Activated CD8-positive, alpha-beta T cell treated with anti-CD3 and anti-CD28 coated beads for 36 hours (primary cell): Measurements from ENCODE around the gene CNP. TPM values are rescaled to one million over a fixed set of nuclear protein-coding genes. Genes with fewer than 3 reads are reported as not detected.
A peak's percentile ranks its signal among the peaks of the same experiment; 100 is the strongest.

ENCODE experiments used
- ATAC-seq: fragments of 200-7000 bp; cut with Tn5 transposase; one replicate; pipeline ENCODE4 v1.10.0; 2021; ENCODE audit warnings: mild to moderate bottlenecking, moderate library complexity
- CTCF ChIA-PET: fragments of 350-600 bp; sonication (Branson Sonifier 250); formaldehyde crosslinking; loops from one replicate; lab custom pipeline; 2021; ENCODE audit warnings: antibody characterized with exemption; lab: Charles Lee
- POLR2A ChIA-PET: fragments of 350-600 bp; sonication (Branson Sonifier 250); formaldehyde crosslinking; loops from one replicate; lab custom pipeline; 2021; ENCODE audit warnings: antibody characterized with exemption; lab: Charles Lee
- DNase-seq: peaks from one replicate; pipeline ENCODE4 v3.0.0-alpha.2; 2020
- H3K27ac Mint-ChIP-seq: one replicate; pipeline ENCODE4 v1.8.0; 2021; ENCODE audit warnings: mild to moderate bottlenecking, mixed read lengths
- H3K27me3 Mint-ChIP-seq: one replicate; pipeline ENCODE4 v1.8.0; 2021; ENCODE audit warnings: mixed read lengths
- H3K36me3 Mint-ChIP-seq: one replicate; pipeline ENCODE4 v1.8.0; 2021; ENCODE audit warnings: low read depth, mixed read lengths
- H3K4me1 Mint-ChIP-seq: one replicate; pipeline ENCODE4 v1.8.0; 2021; ENCODE audit warnings: low read depth, mixed read lengths
- H3K4me3 Mint-ChIP-seq: one replicate; pipeline ENCODE4 v1.8.0; 2021; ENCODE audit warnings: mild to moderate bottlenecking, moderate library complexity, mixed read lengths
- H3K9me3 Mint-ChIP-seq: one replicate; pipeline ENCODE4 v1.8.0; 2021; ENCODE audit warnings: mixed read lengths
- intact Hi-C: fragments of 100-400 bp; cut with micrococcal nuclease; formaldehyde crosslinking; loops from one replicate; pipeline ENCODE4 v1.10.0; 2022
- total RNA-seq, 2 experiments: library from RNA; stranded (reverse); gene quantifications; one replicate each; pipeline ENCODE4 v1.2.3, GENCODE V29; 2021
- TF ChIP-seq, protein P1 (sequence below): fragments of 200-600 bp; IDR thresholded peaks from one replicate; pipeline ENCODE4 v1.8.0; 2022; ENCODE audit warnings: antibody characterized with exemption, mild to moderate bottlenecking

CNP gene
- total RNA-seq, 2 experiments from 2014 or later = 50.1 to 54.5 TPM

- Mint-ChIP-seq H3K27me3 (no peaks in the 10 kb centered on the region), H3K4me1 (peaks cover 15% of the 10 kb centered on the region), H3K4me3 (no peak overlapping the region), H3K9me3 (no peaks in the 10 kb centered on the region), H3K36me3 (peaks cover 55% of the 10 kb centered on the region), H3K27ac (peak overlapping the region; percentile 88)
- TF ChIP-seq, protein P1, sequence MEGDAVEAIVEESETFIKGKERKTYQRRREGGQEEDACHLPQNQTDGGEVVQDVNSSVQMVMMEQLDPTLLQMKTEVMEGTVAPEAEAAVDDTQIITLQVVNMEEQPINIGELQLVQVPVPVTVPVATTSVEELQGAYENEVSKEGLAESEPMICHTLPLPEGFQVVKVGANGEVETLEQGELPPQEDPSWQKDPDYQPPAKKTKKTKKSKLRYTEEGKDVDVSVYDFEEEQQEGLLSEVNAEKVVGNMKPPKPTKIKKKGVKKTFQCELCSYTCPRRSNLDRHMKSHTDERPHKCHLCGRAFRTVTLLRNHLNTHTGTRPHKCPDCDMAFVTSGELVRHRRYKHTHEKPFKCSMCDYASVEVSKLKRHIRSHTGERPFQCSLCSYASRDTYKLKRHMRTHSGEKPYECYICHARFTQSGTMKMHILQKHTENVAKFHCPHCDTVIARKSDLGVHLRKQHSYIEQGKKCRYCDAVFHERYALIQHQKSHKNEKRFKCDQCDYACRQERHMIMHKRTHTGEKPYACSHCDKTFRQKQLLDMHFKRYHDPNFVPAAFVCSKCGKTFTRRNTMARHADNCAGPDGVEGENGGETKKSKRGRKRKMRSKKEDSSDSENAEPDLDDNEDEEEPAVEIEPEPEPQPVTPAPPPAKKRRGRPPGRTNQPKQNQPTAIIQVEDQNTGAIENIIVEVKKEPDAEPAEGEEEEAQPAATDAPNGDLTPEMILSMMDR = no peak
- CTCF ChIA-PET = no interaction called here
- intact Hi-C loops = no loop called here
- POLR2A ChIA-PET = interaction anchor here (0.8 to 2.1 kb wide), 3 partner anchors 8 to 31 kb away, joined by 3 to 4 read pairs (median 4); partner anchors contain the start of gene NKIRAS2
- no peak for DNase-seq
- ATAC-seq = no peak
Measured at GRCh38 chr17:41988418-41988817, 21.8 kb downstream of the CNP start.

DNA sequence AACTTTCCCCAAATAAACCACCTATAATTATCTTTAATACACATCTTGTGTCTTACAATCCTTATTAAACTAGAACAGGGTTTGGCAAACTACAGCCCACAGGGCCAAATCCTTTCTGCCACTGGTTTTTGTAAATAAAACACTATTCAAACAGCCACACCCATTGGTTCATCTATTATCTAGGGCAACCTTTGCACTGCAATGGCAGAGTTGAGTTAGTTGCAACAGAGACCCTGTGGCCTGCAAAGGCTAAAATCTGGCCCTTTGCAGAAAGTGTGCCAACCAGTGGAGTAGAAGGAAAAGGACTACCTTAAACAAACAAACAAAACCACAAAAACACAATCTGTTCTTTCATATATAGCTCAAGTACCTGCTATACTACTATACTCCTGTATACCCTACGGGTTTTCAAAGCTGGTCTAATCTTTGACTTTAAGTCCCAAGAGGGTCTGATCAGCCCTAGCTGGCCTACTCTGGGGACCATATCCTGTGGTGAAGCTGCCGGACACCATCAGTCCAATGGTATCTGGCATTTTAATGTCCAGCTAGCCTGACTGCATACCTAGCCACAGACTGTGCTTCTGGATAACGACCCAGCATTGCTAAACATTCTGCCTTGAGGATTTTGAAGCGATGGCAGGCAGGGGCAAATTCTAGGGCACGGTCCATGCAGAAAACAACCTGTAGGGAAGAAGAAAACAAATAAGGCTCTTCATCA, 23.3 kb downstream of the CNP start:
- DNase-seq = no peak
- peaks cover 54% of the 10 kb centered on the region for H3K36me3 Mint-ChIP-seq
- H3K9me3 Mint-ChIP-seq = no peaks in the 10 kb centered on the region
- CTCF ChIA-PET = interaction anchor here (1.0 kb wide), 1 partner anchor 27 kb away, joined by 3 read pairs; the partner anchor contains the start of gene DNAJC7
- H3K4me1 Mint-ChIP-seq = peaks cover 15% of the 10 kb centered on the region
- no peak for ATAC-seq
- intact Hi-C loops = no loop called here
- peak overlapping the region; percentile 11 for H3K27ac Mint-ChIP-seq
- H3K4me3 Mint-ChIP-seq = no peak overlapping the region
- TF ChIP-seq, protein P1 = no peak
- no peaks in the 10 kb centered on the region for H3K27me3 Mint-ChIP-seq
- POLR2A ChIA-PET = interaction anchor here (0.6 to 1.9 kb wide), 4 partner anchors 9 to 133 kb away, joined by 3 to 6 read pairs (median 5); partner anchors contain the start of gene DNAJC7

- intact Hi-C loops = no loop called here
- ATAC-seq (no peak), DNase-seq (no peak)
- TF ChIP-seq, protein P1 = no peak
- H3K27me3 Mint-ChIP-seq = no peaks in the 10 kb centered on the region
- H3K36me3 Mint-ChIP-seq = peaks cover 56% of the 10 kb centered on the region
- H3K4me3 Mint-ChIP-seq = no peak overlapping the region
- H3K9me3 Mint-ChIP-seq = no peaks in the 10 kb centered on the region
- H3K4me1 Mint-ChIP-seq = peaks cover 21% of the 10 kb centered on the region
- no peak overlapping the region for H3K27ac Mint-ChIP-seq
- ChIA-PET CTCF (interaction anchor here (0.8 to 0.9 kb wide), 2 partner anchors 24 to 28 kb away, joined by 3 read pairs; partner anchors contain the start of gene NKIRAS2), POLR2A (interaction anchor here (1.0 kb wide), 1 partner anchor 10 kb away, joined by 3 read pairs; no protein-coding TSS in a partner anchor)
Measured at GRCh38 chr17:41992576-41992975, 26.0 kb downstream of the CNP start.

GRCh38 chr17:41996855-41997164, 30.2 kb downstream of the CNP start:
- DNase-seq (no peak), ATAC-seq (no peak)
- TF ChIP-seq, protein P1 = no peak
- peaks cover 32% of the 10 kb centered on the region for H3K36me3 Mint-ChIP-seq
- H3K4me1 Mint-ChIP-seq = peaks cover 12% of the 10 kb centered on the region
- intact Hi-C loops = no loop called here
- H3K4me3 Mint-ChIP-seq = no peak overlapping the region
- POLR2A ChIA-PET = interaction anchor here (0.9 to 1.4 kb wide), 2 partner anchors 9 to 305 kb away, joined by 3 to 4 read pairs; no protein-coding TSS in a partner anchor
- no peaks in the 10 kb centered on the region for H3K9me3 Mint-ChIP-seq
- CTCF ChIA-PET = interaction anchor here (1.3 kb wide), 1 partner anchor 23 kb away, joined by 3 read pairs; the partner anchor contains the start of gene NKIRAS2
- H3K27ac Mint-ChIP-seq = peak overlapping the region; percentile 82
- H3K27me3 Mint-ChIP-seq = no peaks in the 10 kb centered on the region

DNA sequence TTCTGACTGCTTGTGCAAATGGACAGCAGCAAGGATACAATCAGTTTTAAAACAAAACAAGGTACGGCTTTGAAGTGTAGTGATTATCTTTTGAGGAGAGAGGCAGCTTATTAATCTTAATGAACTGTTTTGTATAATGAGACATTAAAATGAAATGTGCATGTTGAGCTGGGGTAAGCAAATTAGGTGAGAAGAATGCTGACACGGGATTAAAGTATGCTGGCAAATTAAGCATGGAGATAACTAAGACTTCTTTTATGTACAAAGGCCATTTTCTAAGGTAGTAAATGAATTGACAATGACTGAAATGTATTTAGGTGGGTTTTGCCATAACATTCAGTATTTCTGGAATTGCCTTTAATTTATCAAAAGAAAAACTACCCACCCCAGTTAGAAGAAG, 31.9 kb downstream of the CNP start:
- H3K36me3 Mint-ChIP-seq = peaks cover 34% of the 10 kb centered on the region
- H3K27me3 Mint-ChIP-seq = no peaks in the 10 kb centered on the region
- no peak overlapping the region for H3K27ac Mint-ChIP-seq
- POLR2A ChIA-PET = interaction anchor here (0.9 kb wide), 1 partner anchor 8 kb away, joined by 3 read pairs; no protein-coding TSS in a partner anchor
- TF ChIP-seq, protein P1 = no peak
- ATAC-seq = no peak
- no peak overlapping the region for H3K4me3 Mint-ChIP-seq
- no peaks in the 10 kb centered on the region for H3K9me3 Mint-ChIP-seq
- CTCF ChIA-PET = interaction anchor here (1.5 kb wide), 1 partner anchor 32 kb away, joined by 4 read pairs; the partner anchor contains the start of gene CNP
- H3K4me1 Mint-ChIP-seq = peaks cover 22% of the 10 kb centered on the region
- no peak for DNase-seq
- intact Hi-C loops = no loop called here
